AG09309 (cell line): Measurements from ENCODE around the gene FST.

Source experiments
- DNase-seq: peaks from one replicate; pipeline ENCODE4 v3.0.0-alpha.2; 2010; ENCODE audit warnings: low read depth
- H3K4me3 ChIP-seq: 2 replicates; pipeline ENCODE4 v1.5.1; 2011; ENCODE audit warnings: mild to moderate bottlenecking, low read depth, low read length, moderate library complexity; ENCODE audit not compliant: control insufficient read depth
- TF ChIP-seq, protein P1 (sequence below): IDR thresholded peaks from 2 replicates; pipeline ENCODE4 v1.5.1; 2011; ENCODE audit warnings: mild to moderate bottlenecking, low read depth, low read length, inconsistent platforms; ENCODE audit not compliant: insufficient read depth, control insufficient read depth; ENCODE audit errors: missing control alignments

Gene FST

DNA sequence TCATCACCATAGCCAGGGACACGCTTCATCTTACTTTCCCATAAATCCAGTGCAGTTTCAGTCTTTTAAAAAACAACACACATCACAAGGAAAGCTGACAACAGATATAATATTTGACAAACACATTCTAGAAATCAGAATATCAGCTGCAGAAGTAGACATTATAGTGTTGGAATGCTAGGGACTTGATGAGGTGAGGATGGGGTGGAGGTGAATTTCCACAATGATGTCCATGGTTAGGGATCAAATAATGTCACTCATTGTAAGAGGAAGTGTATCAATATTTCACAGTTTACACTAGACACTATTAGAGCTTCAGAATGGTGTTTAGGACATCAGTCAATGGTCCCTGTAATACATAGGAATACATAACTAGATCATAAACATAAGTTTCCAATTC is 7.0 kb downstream of the FST start:
- no peak for DNase-seq
- TF ChIP-seq, protein P1, sequence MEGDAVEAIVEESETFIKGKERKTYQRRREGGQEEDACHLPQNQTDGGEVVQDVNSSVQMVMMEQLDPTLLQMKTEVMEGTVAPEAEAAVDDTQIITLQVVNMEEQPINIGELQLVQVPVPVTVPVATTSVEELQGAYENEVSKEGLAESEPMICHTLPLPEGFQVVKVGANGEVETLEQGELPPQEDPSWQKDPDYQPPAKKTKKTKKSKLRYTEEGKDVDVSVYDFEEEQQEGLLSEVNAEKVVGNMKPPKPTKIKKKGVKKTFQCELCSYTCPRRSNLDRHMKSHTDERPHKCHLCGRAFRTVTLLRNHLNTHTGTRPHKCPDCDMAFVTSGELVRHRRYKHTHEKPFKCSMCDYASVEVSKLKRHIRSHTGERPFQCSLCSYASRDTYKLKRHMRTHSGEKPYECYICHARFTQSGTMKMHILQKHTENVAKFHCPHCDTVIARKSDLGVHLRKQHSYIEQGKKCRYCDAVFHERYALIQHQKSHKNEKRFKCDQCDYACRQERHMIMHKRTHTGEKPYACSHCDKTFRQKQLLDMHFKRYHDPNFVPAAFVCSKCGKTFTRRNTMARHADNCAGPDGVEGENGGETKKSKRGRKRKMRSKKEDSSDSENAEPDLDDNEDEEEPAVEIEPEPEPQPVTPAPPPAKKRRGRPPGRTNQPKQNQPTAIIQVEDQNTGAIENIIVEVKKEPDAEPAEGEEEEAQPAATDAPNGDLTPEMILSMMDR, result no peak
- no peak overlapping the region for H3K4me3 ChIP-seq

GRCh38 chr5:53488195-53488722 is 7.8 kb downstream of the FST start:
- no peak overlapping the region for H3K4me3 ChIP-seq
- TF ChIP-seq, protein P1, result no peak
- DNase-seq, result no peak

DNA sequence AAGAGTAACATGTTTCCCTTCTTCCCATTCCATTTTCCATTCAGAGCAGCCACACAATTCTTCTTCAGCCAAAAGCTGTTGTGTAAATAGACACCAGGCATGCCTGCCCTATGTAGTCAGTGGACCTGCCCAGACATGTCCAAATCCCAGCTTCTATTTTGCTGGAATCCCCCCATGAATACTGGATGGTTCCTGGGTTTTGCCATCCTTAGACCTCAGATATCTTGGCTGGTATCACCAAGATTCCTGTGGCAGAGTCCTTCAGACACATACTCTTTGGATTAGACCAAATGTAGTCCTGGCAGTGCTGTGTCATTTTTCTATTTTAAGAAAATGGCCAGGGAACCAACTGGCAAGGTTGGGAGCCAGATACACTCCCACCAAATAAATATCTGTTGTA is 10.3 kb downstream of the FST start:
- peak; percentile 95 for DNase-seq
- H3K4me3 ChIP-seq, result no peak overlapping the region
- TF ChIP-seq, protein P1, result no peak

DNA sequence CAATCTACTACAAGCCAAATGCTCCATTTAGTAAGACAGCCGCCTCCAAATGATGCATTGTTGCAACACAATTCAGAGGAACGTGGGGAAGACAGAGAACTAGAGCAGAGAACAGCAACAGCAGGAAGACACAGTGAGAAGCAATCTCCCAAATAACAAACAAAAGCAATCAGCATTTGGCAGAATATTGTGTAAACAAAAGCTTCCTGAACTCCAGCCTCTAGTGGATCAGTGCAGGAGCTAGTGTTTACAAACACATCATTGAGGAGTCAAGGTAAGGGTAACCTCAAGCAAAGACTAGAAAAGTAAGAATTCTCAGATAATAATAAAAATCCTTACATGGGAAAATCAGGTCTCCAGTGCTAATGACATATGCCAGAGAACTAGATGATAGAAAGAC is 20.6 kb downstream of the FST start:
- TF ChIP-seq, protein P1, result no peak
- no peak for DNase-seq
- no peak overlapping the region for H3K4me3 ChIP-seq

- no peak for DNase-seq
- no peak overlapping the region for H3K4me3 ChIP-seq
- TF ChIP-seq, protein P1, result no peak
These were observed 23.3 kb downstream of the FST start for GRCh38 chr5:53503562-53504218.

DNA sequence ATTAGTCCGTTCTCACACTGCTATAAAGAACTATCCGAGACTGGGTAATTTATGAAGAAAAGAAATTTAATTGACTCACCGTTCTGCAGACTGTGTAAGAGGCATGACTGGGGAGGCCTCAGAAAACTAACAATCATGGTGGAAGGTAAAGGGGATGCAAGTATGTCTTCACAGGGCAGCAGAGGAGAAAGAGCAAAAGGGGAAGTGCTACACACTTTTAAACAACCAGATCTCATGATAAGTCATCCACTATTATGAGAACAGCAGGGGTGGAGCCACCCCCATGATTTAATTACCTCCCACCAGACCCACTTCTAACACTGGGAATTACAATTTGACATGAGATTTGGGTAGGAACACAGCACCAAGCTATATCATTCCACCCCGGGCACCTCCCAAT is 26.6 kb downstream of the FST start:
- DNase-seq, result no peak
- H3K4me3 ChIP-seq, result no peak overlapping the region
- TF ChIP-seq, protein P1, result no peak

- no peak for DNase-seq
- H3K4me3 ChIP-seq, result no peak overlapping the region
- TF ChIP-seq, protein P1, result no peak
These were observed 27.7 kb downstream of the FST start for GRCh38 chr5:53508125-53508524.
